ENCODE data around the gene RMI2. TPM values are rescaled to one million over a fixed set of nuclear protein-coding genes. Genes with fewer than 3 reads are reported as not detected.

RMI2 gene
- total RNA-seq, 4 donors from 2014 or later, result 2.3 to 6.6 (median 3.5) TPM

- TF ChIP-seq POLR2A (IDR thresholded peaks at IDR 0.05), result no peak
- no peak for TF ChIP-seq CTCF (IDR thresholded peaks at IDR 0.05)
- H3K27me3 ChIP-seq, result no peaks in the 10 kb centered on the region
- H3K4me3 ChIP-seq, result no peak overlapping the region
- no peak overlapping the region for H3K27ac ChIP-seq
- no peaks in the 10 kb centered on the region for H3K4me1 ChIP-seq
- H3K9me3 ChIP-seq, result no peaks in the 10 kb centered on the region
- no peak for DNase-seq
- no peaks in the 10 kb centered on the region for H3K36me3 ChIP-seq
Measured at GRCh38 chr16:11380836-11381235, 35.6 kb downstream of the RMI2 start.

- Histone ChIP-seq H3K27ac (no peak overlapping the region), H3K4me1 (no peaks in the 10 kb centered on the region), H3K36me3 (no peaks in the 10 kb centered on the region), H3K9me3 (no peaks in the 10 kb centered on the region), H3K27me3 (no peaks in the 10 kb centered on the region), H3K4me3 (no peak overlapping the region)
- DNase-seq, result no peak
- TF ChIP-seq POLR2A (IDR thresholded peaks at IDR 0.05) (no peak), CTCF (IDR thresholded peaks at IDR 0.05) (no peak)
Measured at GRCh38 chr16:11383481-11384183, 38.4 kb downstream of the RMI2 start.

- Histone ChIP-seq H3K9me3 (no peaks in the 10 kb centered on the region), H3K4me3 (no peak overlapping the region), H3K27me3 (no peaks in the 10 kb centered on the region), H3K27ac (no peak overlapping the region), H3K36me3 (no peaks in the 10 kb centered on the region), H3K4me1 (no peaks in the 10 kb centered on the region)
- TF ChIP-seq CTCF (IDR thresholded peaks at IDR 0.05) (no peak), POLR2A (IDR thresholded peaks at IDR 0.05) (no peak)
- no peak for DNase-seq
Measured at GRCh38 chr16:11384184-11384955, 39.1 kb downstream of the RMI2 start.

GRCh38 chr16:11384956-11385586, 39.8 kb downstream of the RMI2 start:
- TF ChIP-seq POLR2A (IDR thresholded peaks at IDR 0.05) (no peak), CTCF (IDR thresholded peaks at IDR 0.05) (no peak)
- Histone ChIP-seq H3K4me3 (no peak overlapping the region), H3K4me1 (no peaks in the 10 kb centered on the region), H3K27me3 (no peaks in the 10 kb centered on the region), H3K9me3 (no peaks in the 10 kb centered on the region), H3K36me3 (no peaks in the 10 kb centered on the region), H3K27ac (no peak overlapping the region)
- no peak for DNase-seq

- Histone ChIP-seq H3K4me1 (no peaks in the 10 kb centered on the region), H3K4me3 (no peak overlapping the region), H3K27ac (no peak overlapping the region), H3K36me3 (no peaks in the 10 kb centered on the region), H3K27me3 (no peaks in the 10 kb centered on the region), H3K9me3 (no peaks in the 10 kb centered on the region)
- DNase-seq, result no peak
- TF ChIP-seq POLR2A (IDR thresholded peaks at IDR 0.05), result no peak
Measured at GRCh38 chr16:11386054-11386680, 40.9 kb downstream of the RMI2 start.
